ENCODE data around the gene LMO7. TPM values are rescaled to one million over a fixed set of nuclear protein-coding genes. Genes with fewer than 3 reads are reported as not detected.
A peak's percentile ranks its signal among the peaks of the same experiment; 100 is the strongest.

LMO7 gene
- total and polyA plus RNA-seq, 2 of the 13 experiments (the other 11 are each of a cell fraction or from before 2014, with no cell fraction given), result 34.0 to 121 TPM

DNA sequence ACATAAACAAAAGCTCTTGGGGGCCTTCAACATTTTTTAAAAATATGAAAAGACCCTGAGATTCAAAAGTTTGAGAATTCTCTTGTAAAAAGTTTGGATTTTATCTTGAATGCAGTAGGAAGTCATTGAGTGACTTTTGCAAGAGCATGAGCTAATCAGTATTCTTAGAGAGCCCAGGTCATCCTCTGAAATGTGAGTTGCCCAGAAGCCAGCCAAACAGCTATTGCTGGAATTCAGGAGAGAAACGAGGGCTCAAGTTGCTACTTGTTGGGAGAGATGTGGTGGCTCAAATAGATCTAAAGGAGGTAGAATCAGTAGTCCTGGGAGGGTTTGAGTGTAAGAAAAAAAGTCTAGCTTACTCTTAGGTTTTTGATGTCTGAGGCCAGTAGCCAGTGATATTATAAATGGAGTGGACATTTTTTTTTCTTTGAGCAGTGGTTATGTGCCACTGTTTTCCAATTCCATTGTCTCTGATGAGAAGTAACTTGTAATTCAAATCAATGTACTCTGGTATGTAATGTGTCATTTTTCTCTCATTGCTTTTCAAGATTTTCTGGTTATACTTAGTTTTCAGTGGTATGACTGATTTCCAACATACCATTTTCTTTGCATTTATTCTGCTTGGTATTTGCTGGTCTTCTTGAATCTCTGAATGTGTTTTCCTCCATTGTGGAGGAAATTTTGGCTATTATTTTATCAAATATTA is 30.7 kb downstream of the LMO7 start:
- H3K79me2 ChIP-seq (ENCODE audit: insufficient read depth, low read length), result no peaks in the 10 kb centered on the region
- no peak for DNase-seq (ENCODE audit: low spot score)
- no peak overlapping the region for H3K4me3 ChIP-seq (replicated peaks in 1 of 3; ENCODE audit: insufficient read depth in 1 of 3, low read depth in 2 of 3, low read length in 3 of 3)
- no peaks in the 10 kb centered on the region for H4K20me1 ChIP-seq (ENCODE audit: insufficient read depth, low read length)
- BruUV-seq (replicated peaks), result no TSS peak
- in situ Hi-C loops (cut with HindIII; ENCODE audit: extremely low pct_ligation_motif_present, low pct_unique_long_range_greater_than_20kb) (loop anchor here (5.0 to 25.0 kb wide), 2 partner anchors 64 to 346 kb away; no protein-coding TSS in a partner anchor), intact Hi-C loops (cut with micrococcal nuclease; ENCODE audit: unreplicated experiment) (no loop called here)
- no peaks in the 10 kb centered on the region; a peak in 1 of 5 replicates for H3K36me3 ChIP-seq (replicated peaks in 1 of 2; ENCODE audit: control insufficient read depth in 1 of 2, insufficient read depth in 2 of 2, low read length in 2 of 2)
- no peaks in the 10 kb centered on the region for H3K27me3 ChIP-seq (ENCODE audit: control insufficient read depth in 1 of 2, insufficient read depth in 2 of 2, low read length in 2 of 2)
- no peak overlapping the region for H3K27ac ChIP-seq (ENCODE audit: extremely low read length, insufficient read depth, low read length)
- no peak overlapping the region for H2AFZ ChIP-seq (ENCODE audit: low read length)
- no peak for FAIRE-seq
- no peak overlapping the region for H3K9ac ChIP-seq (ENCODE audit: insufficient read depth, low read depth, low read length)
- H3K4me1 ChIP-seq (ENCODE audit: insufficient read depth, low read length), result peaks cover 12% of the 10 kb centered on the region
- H3K9me3 ChIP-seq (ENCODE audit: low read length), result no peaks in the 10 kb centered on the region
- ChIA-PET POLR2A (no interaction called here), CTCF (ENCODE audit: low intra/inter-chr PET ratio, low total read pairs) (no interaction called here)
- H3K4me2 ChIP-seq (ENCODE audit: low read depth, low read length), result no peak overlapping the region
- 89% methylated on average over 1 of the region's 1 CpG for WGBS (ENCODE audit: low lambda C conversion rate)
- no peak for ATAC-seq
- TF ChIP-seq ZNF451 (CRISPR knock-in tag; IDR thresholded peaks at IDR 0.05) (no peak), ZNF468 (CRISPR knock-in tag; IDR thresholded peaks at IDR 0.05) (no peak), ZNF317 (CRISPR knock-in tag; IDR thresholded peaks at IDR 0.05) (0 out of 2 replicates have a peak, but pooled peaks have one; percentile 55)

DNA sequence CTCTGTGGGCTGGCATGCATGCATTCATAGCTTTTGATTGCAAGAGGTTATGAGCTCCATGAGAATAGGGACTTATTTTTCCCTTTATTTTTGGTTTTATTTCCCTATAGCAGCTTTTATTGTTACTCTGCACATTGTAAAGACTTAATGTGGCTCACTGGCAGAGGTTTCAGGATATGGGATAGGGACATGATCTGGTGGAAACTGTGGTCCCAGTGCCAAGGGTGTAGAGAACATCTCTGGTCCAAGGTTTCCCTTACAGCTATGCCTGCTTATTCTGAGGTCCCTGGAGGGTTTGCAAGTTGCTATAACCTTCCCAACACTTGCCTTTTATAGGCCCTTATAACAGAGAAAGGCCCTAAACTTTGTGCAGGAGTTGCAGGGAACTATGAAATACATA is 33.6 kb downstream of the LMO7 start:
- H3K9me3 ChIP-seq (ENCODE audit: low read length), result no peaks in the 10 kb centered on the region
- no peak for FAIRE-seq
- CTCF ChIA-PET (ENCODE audit: low intra/inter-chr PET ratio, low total read pairs), result no interaction called here

More for the DNA sequence above, 33.6 kb downstream of the LMO7 start:
- no TSS peak for BruUV-seq (replicated peaks)
- H3K4me3 ChIP-seq (replicated peaks in 1 of 3; ENCODE audit: insufficient read depth in 1 of 3, low read depth in 2 of 3, low read length in 3 of 3), result no peak overlapping the region
- H3K4me1 ChIP-seq (ENCODE audit: insufficient read depth, low read length), result no peaks in the 10 kb centered on the region
- in situ Hi-C loops (cut with HindIII; ENCODE audit: extremely low pct_ligation_motif_present, low pct_unique_long_range_greater_than_20kb), result loop anchor here (5.0 to 25.0 kb wide), 2 partner anchors 67 to 343 kb away; no protein-coding TSS in a partner anchor
- H3K4me2 ChIP-seq (ENCODE audit: low read depth, low read length), result no peak overlapping the region
- TF ChIP-seq WIZ (CRISPR knock-in tag; IDR thresholded peaks at IDR 0.05) (no peak), JUNB (CRISPR knock-in tag; IDR thresholded peaks at IDR 0.05; ENCODE audit: borderline replicate concordance) (no peak), ZNF546 (CRISPR knock-in tag; conservative IDR thresholded peaks at IDR 0.05) (no peak), PAF1 (CRISPR knock-in tag; IDR thresholded peaks at IDR 0.05) (no peak)
- TF ChIP-seq, protein P1, sequence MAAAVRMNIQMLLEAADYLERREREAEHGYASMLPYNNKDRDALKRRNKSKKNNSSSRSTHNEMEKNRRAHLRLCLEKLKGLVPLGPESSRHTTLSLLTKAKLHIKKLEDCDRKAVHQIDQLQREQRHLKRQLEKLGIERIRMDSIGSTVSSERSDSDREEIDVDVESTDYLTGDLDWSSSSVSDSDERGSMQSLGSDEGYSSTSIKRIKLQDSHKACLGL (CRISPR knock-in tag; IDR thresholded peaks at IDR 0.05), result no peak
- intact Hi-C loops (cut with micrococcal nuclease; ENCODE audit: unreplicated experiment), result loop anchor here (5.0 kb wide), 1 partner anchor 32 kb away; the partner anchor contains the start of gene LMO7
- no peaks in the 10 kb centered on the region for H3K79me2 ChIP-seq (ENCODE audit: insufficient read depth, low read length)
- no peaks in the 10 kb centered on the region for H3K27me3 ChIP-seq (ENCODE audit: control insufficient read depth in 1 of 2, insufficient read depth in 2 of 2, low read length in 2 of 2)
- no peak overlapping the region for H3K9ac ChIP-seq (ENCODE audit: insufficient read depth, low read depth, low read length)
- no peak for DNase-seq (ENCODE audit: low spot score)
- no peaks in the 10 kb centered on the region for H3K36me3 ChIP-seq (replicated peaks in 1 of 2; ENCODE audit: control insufficient read depth in 1 of 2, insufficient read depth in 2 of 2, low read length in 2 of 2)
- no peak for ATAC-seq
- no peak overlapping the region for H2AFZ ChIP-seq (ENCODE audit: low read length)
- H4K20me1 ChIP-seq (ENCODE audit: insufficient read depth, low read length), result no peaks in the 10 kb centered on the region
- POLR2A ChIA-PET, result no interaction called here
- no peak overlapping the region for H3K27ac ChIP-seq (ENCODE audit: extremely low read length, insufficient read depth, low read length)

All from HepG2 (cell line).